Measurements from ENCODE around the gene EVC. TPM values are rescaled to one million over a fixed set of nuclear protein-coding genes. Genes with fewer than 3 reads are reported as not detected.
A peak's percentile ranks its signal among the peaks of the same experiment; 100 is the strongest.

Gene EVC
- total and polyA plus RNA-seq, 2 experiments from 2014 or later = 2.5 to 45.3 TPM

- Histone ChIP-seq H3K4me3 (no peak overlapping the region), H3K27ac (no peak overlapping the region), H3K27me3 (no peaks in the 10 kb centered on the region), H3K36me3 (no peaks in the 10 kb centered on the region), H3K4me1 (ENCODE audit: low read depth) (no peaks in the 10 kb centered on the region), H3K9me3 (ENCODE audit: low read depth) (no peaks in the 10 kb centered on the region)
- TF ChIP-seq, protein P1, sequence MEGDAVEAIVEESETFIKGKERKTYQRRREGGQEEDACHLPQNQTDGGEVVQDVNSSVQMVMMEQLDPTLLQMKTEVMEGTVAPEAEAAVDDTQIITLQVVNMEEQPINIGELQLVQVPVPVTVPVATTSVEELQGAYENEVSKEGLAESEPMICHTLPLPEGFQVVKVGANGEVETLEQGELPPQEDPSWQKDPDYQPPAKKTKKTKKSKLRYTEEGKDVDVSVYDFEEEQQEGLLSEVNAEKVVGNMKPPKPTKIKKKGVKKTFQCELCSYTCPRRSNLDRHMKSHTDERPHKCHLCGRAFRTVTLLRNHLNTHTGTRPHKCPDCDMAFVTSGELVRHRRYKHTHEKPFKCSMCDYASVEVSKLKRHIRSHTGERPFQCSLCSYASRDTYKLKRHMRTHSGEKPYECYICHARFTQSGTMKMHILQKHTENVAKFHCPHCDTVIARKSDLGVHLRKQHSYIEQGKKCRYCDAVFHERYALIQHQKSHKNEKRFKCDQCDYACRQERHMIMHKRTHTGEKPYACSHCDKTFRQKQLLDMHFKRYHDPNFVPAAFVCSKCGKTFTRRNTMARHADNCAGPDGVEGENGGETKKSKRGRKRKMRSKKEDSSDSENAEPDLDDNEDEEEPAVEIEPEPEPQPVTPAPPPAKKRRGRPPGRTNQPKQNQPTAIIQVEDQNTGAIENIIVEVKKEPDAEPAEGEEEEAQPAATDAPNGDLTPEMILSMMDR (IDR thresholded peaks at IDR 0.05; ENCODE audit: low read depth, low read length) = peak; percentile 10
- DNase-seq (ENCODE audit: low read depth in 1 of 2, low spot score in 1 of 2) = peak in 1 of 2 donors; percentile 20
These were observed 74.1 kb downstream of the EVC start for GRCh38 chr4:5784960-5785611.

DNA sequence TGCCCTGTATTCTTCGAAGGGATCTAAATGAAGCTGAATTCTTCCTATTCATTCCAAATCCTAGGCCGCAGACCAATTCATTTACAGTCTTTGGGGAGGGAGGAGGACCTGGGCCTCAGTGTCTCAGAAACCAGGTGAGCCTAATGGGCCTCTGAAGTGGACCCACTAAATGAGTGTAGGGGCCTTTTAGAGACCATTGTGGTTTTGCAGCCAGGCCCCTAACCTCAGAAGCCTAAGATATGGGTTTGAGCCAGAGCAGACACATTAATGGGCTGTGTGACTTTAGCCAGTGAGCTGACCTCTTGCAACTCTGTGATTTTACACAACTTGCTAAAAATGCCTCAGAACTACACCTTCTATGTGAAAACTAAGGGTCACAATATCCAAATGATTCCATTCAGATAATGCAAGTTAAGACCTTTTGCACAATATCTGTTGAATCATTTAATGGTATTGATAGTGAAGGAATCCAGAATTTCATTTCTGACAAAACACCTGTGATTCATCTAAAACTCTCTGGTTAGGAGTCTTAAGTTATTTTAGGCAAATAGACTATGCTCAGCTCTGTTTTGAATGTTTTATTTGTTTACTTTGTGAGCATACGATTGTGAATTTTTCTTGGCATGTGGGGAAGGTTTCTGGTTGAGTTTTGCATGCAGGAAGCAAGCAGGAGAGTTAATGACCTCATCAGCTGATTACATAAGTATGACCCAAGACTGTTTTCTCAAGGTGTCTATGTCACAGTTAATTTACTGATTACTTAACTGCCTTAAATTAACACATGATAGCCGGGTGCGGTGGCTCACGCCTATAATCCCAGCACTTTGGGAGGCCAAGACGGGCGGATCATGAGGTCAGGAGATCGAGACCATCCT is 75.0 kb downstream of the EVC start:
- no peak overlapping the region for H3K27ac ChIP-seq
- TF ChIP-seq, protein P1 (IDR thresholded peaks at IDR 0.05; ENCODE audit: low read depth, low read length) = no peak
- no peaks in the 10 kb centered on the region for H3K36me3 ChIP-seq
- no peaks in the 10 kb centered on the region for H3K4me1 ChIP-seq (ENCODE audit: low read depth)
- H3K4me3 ChIP-seq = no peak overlapping the region
- DNase-seq (ENCODE audit: low read depth in 1 of 2, low spot score in 1 of 2) = peak in 1 of 2 donors; percentile 61
- H3K27me3 ChIP-seq = no peaks in the 10 kb centered on the region
- H3K9me3 ChIP-seq (ENCODE audit: low read depth) = no peaks in the 10 kb centered on the region

- Histone ChIP-seq H3K36me3 (no peaks in the 10 kb centered on the region), H3K27me3 (no peaks in the 10 kb centered on the region), H3K27ac (no peak overlapping the region), H3K4me3 (no peak overlapping the region), H3K4me1 (ENCODE audit: low read depth) (no peaks in the 10 kb centered on the region), H3K9me3 (ENCODE audit: low read depth) (no peaks in the 10 kb centered on the region)
- TF ChIP-seq, protein P1 (IDR thresholded peaks at IDR 0.05; ENCODE audit: low read depth, low read length) = no peak
- DNase-seq (ENCODE audit: low read depth in 1 of 2, low spot score in 1 of 2) = no peak
These were observed 76.3 kb downstream of the EVC start for GRCh38 chr4:5787311-5787710.

DNA sequence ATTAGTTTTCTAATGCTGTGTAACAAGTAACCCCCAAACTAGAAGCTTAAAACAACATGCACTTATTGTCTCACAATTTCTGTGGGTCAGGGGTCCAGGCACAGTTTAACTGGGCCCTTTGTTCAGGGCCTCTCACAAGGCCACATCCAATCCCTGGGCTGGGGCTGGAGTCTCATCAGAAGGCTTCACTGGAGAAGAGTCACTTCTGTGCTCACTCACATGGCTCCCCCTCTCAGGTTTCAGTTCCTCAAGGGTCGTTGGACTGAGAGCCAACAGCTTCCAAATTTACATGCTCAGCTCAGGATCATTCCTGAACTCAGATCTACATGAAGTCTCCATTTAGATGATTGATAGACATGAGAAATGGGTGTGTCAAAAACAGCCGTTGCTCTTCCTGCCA is 77.1 kb downstream of the EVC start:
- Histone ChIP-seq H3K27me3 (no peaks in the 10 kb centered on the region), H3K36me3 (no peaks in the 10 kb centered on the region), H3K4me1 (ENCODE audit: low read depth) (no peaks in the 10 kb centered on the region), H3K4me3 (no peak overlapping the region), H3K27ac (no peak overlapping the region), H3K9me3 (ENCODE audit: low read depth) (no peaks in the 10 kb centered on the region)
- no peak for DNase-seq (ENCODE audit: low read depth in 1 of 2, low spot score in 1 of 2)
- TF ChIP-seq, protein P1 (IDR thresholded peaks at IDR 0.05; ENCODE audit: low read depth, low read length) = no peak

DNA sequence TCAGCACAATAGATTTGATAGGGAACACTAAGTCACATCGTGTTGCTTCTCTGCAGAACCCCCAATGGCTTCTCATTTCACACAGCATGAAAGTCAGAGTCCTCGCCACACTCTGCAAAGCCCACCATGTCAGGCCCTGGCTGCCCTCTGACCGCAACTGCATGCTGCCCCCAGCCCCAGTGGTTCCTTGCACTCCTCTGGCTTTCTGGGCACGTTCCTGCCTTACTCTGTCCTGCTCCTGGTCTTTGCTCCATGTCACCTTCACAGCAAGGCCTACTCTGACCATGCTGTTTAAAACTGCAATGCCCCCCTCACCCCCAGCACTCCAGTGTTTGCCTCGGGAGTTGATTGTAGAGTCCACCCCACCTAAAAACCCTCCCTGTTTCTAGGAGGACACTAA is 78.1 kb downstream of the EVC start:
- TF ChIP-seq, protein P1 (IDR thresholded peaks at IDR 0.05; ENCODE audit: low read depth, low read length) = no peak
- no peaks in the 10 kb centered on the region for H3K27me3 ChIP-seq
- no peak overlapping the region for H3K27ac ChIP-seq
- H3K9me3 ChIP-seq (ENCODE audit: low read depth) = no peaks in the 10 kb centered on the region
- peaks cover 3% of the 10 kb centered on the region for H3K36me3 ChIP-seq
- no peak for DNase-seq (ENCODE audit: low read depth in 1 of 2, low spot score in 1 of 2)
- H3K4me3 ChIP-seq = no peak overlapping the region
- H3K4me1 ChIP-seq (ENCODE audit: low read depth) = no peaks in the 10 kb centered on the region

Measured in cardiac muscle cell (in vitro differentiated cells and primary cell).